Measurements from ENCODE around the gene ELFN2. TPM values are rescaled to one million over a fixed set of nuclear protein-coding genes. Genes with fewer than 3 reads are reported as not detected.

Gene ELFN2
- total RNA-seq, 1 experiment from 2014 or later, result 2.8 TPM

DNA sequence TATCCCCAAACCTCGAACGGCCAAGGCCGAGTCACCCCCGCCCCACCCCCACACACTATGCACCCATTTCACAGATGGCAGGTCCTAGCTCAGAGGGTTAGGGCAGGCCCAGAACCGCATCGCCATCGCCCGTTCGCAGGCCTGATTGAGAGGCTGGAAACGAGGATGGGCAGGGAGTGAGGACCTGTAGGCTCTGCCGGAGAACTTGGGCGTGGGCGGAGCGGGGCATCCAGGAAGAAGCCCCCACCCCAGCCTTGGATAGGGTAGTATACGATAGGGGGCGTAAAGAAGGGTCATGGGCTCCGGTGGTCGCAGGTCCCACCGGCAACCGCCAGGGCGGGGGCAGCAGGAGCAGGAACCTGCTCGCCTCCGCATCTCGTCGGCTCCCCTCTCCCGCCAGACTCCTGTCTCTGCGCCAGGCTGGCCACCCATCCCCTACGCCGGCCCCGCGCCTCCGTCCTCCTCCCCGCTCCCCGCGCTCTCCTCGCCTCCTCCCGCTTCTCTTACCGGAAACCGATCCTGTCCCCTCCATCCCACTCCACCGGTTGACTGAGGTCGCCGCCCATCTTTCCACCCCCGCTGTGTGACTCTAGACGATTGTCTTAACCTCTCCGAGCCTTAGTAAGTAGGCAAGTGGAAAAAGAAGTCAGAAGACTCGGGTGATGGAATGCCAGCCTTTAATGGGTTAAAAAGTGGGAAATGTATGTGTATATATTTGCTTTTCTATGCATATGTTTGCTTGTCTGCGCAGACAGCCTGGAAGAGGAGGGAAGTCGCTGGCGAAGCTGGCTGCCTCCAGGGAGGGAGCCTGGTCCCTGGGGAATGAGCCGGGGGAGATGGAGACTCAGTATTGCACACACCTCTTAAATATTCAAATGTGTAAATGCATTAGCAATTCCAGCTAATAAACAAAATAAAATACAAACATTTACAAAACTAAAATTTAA lies 92.1 kb downstream of the ELFN2 start:
- H3K9me3 Mint-ChIP-seq (ENCODE audit: low read depth, unreplicated experiment), result no peaks in the 10 kb centered on the region
- intact Hi-C loops (cut with micrococcal nuclease; ENCODE audit: unreplicated experiment), result no loop called here
- TF ChIP-seq, protein P1, sequence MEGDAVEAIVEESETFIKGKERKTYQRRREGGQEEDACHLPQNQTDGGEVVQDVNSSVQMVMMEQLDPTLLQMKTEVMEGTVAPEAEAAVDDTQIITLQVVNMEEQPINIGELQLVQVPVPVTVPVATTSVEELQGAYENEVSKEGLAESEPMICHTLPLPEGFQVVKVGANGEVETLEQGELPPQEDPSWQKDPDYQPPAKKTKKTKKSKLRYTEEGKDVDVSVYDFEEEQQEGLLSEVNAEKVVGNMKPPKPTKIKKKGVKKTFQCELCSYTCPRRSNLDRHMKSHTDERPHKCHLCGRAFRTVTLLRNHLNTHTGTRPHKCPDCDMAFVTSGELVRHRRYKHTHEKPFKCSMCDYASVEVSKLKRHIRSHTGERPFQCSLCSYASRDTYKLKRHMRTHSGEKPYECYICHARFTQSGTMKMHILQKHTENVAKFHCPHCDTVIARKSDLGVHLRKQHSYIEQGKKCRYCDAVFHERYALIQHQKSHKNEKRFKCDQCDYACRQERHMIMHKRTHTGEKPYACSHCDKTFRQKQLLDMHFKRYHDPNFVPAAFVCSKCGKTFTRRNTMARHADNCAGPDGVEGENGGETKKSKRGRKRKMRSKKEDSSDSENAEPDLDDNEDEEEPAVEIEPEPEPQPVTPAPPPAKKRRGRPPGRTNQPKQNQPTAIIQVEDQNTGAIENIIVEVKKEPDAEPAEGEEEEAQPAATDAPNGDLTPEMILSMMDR (IDR thresholded peaks at IDR 0.05; ENCODE audit: unreplicated experiment), result no peak
- BruUV-seq (replicated peaks), result no TSS peak
- CTCF ChIA-PET, result no interaction called here
- peaks cover 10% of the 10 kb centered on the region for H3K36me3 Mint-ChIP-seq (ENCODE audit: insufficient read depth, unreplicated experiment)
- H3K27ac Mint-ChIP-seq (ENCODE audit: unreplicated experiment), result no peak overlapping the region
- H3K4me1 Mint-ChIP-seq (ENCODE audit: low read depth, unreplicated experiment), result peaks cover 63% of the 10 kb centered on the region
- DNase-seq, result no peak
- H3K4me3 Mint-ChIP-seq (ENCODE audit: low read depth, unreplicated experiment), result no peak overlapping the region
- peaks cover 17% of the 10 kb centered on the region for H3K27me3 Mint-ChIP-seq (ENCODE audit: unreplicated experiment)

- TF ChIP-seq, protein P1 (IDR thresholded peaks at IDR 0.05; ENCODE audit: unreplicated experiment), result no peak
- Mint-ChIP-seq H3K4me1 (ENCODE audit: low read depth, unreplicated experiment) (peaks cover 69% of the 10 kb centered on the region), H3K4me3 (ENCODE audit: low read depth, unreplicated experiment) (no peak overlapping the region), H3K36me3 (ENCODE audit: insufficient read depth, unreplicated experiment) (peaks cover 13% of the 10 kb centered on the region), H3K27ac (ENCODE audit: unreplicated experiment) (no peak overlapping the region), H3K27me3 (ENCODE audit: unreplicated experiment) (peaks cover 13% of the 10 kb centered on the region), H3K9me3 (ENCODE audit: low read depth, unreplicated experiment) (no peaks in the 10 kb centered on the region)
- intact Hi-C loops (cut with micrococcal nuclease; ENCODE audit: unreplicated experiment), result no loop called here
- BruUV-seq (replicated peaks), result no TSS peak
- DNase-seq, result no peak
- CTCF ChIA-PET, result interaction anchor here (0.7 kb wide), 1 partner anchor 18 kb away, joined by 3 read pairs; no protein-coding TSS in a partner anchor
These were observed 92.8 kb downstream of the ELFN2 start for GRCh38 chr22:37334461-37334858.

GRCh38 chr22:37333724-37334460 lies 93.4 kb downstream of the ELFN2 start:
- peaks cover 13% of the 10 kb centered on the region for H3K27me3 Mint-ChIP-seq (ENCODE audit: unreplicated experiment)
- no peak overlapping the region for H3K27ac Mint-ChIP-seq (ENCODE audit: unreplicated experiment)
- CTCF ChIA-PET, result interaction anchor here (0.7 kb wide), 1 partner anchor 17 kb away, joined by 3 read pairs; no protein-coding TSS in a partner anchor
- TF ChIP-seq, protein P1 (IDR thresholded peaks at IDR 0.05; ENCODE audit: unreplicated experiment), result no peak
- DNase-seq, result no peak
- no TSS peak for BruUV-seq (replicated peaks)
- intact Hi-C loops (cut with micrococcal nuclease; ENCODE audit: unreplicated experiment), result no loop called here
- H3K4me3 Mint-ChIP-seq (ENCODE audit: low read depth, unreplicated experiment), result no peak overlapping the region
- peaks cover 75% of the 10 kb centered on the region for H3K4me1 Mint-ChIP-seq (ENCODE audit: low read depth, unreplicated experiment)
- H3K36me3 Mint-ChIP-seq (ENCODE audit: insufficient read depth, unreplicated experiment), result peaks cover 18% of the 10 kb centered on the region
- no peaks in the 10 kb centered on the region for H3K9me3 Mint-ChIP-seq (ENCODE audit: low read depth, unreplicated experiment)

DNA sequence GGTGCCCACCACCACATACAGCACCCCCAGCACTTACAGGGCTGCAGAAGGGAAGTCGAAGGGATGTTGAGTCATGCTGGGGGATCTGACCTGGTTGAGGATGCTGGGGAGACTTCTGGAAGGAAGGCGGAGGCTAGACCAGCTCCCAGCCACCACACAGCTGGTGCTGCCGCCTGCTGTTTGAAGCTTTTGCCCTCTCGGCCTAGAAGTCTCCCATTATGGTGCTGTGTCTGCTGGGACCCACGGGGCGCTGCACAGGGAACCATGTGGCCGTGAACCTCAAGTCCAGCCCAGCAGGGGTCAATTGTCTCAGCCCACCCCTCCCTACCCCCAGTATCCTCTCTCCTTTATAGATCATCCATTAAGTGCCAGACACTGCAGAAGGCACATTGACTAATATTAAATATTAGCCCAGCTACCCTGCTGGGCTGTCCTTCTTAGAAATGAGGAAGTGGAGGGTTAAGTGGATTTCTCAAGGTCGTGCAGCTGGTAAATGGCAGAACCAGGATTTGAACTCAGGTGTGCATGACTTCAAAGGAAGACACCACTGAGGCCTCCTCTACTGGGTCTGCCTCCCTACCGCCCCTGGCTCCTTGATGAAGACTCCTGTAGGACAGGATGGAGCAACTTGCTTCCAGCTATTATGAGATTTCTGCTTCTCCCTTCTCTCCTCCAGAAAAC lies 95.3 kb downstream of the ELFN2 start:
- intact Hi-C loops (cut with micrococcal nuclease; ENCODE audit: unreplicated experiment), result no loop called here
- CTCF ChIA-PET, result interaction anchor here (0.6 to 1.9 kb wide), 10 partner anchors 8 to 1614 kb away, joined by 3 to 7 read pairs (median 4); partner anchors contain the start of gene APOL5
- BruUV-seq (replicated peaks), result no TSS peak
- Mint-ChIP-seq H3K27ac (ENCODE audit: unreplicated experiment) (no peak overlapping the region), H3K4me3 (ENCODE audit: low read depth, unreplicated experiment) (peak overlapping the region; percentile 22), H3K9me3 (ENCODE audit: low read depth, unreplicated experiment) (no peaks in the 10 kb centered on the region), H3K4me1 (ENCODE audit: low read depth, unreplicated experiment) (peaks cover 77% of the 10 kb centered on the region), H3K36me3 (ENCODE audit: insufficient read depth, unreplicated experiment) (peaks cover 34% of the 10 kb centered on the region), H3K27me3 (ENCODE audit: unreplicated experiment) (peaks cover 13% of the 10 kb centered on the region)
- TF ChIP-seq, protein P1 (IDR thresholded peaks at IDR 0.05; ENCODE audit: unreplicated experiment), result no peak
- peak; percentile 52 for DNase-seq
